Measurements from ENCODE around the gene ARL15.
"Not testable (repeated sequence)": the region's sequence is repeated elsewhere in the genome, so short reads cannot be mapped to it uniquely, and the experiment has no call there.

Gene ARL15

GRCh38 chr5:53890490-53890889 lies 419.9 kb downstream of the ARL15 start:
- DNase-seq (ENCODE audit: low spot score) = no peak

- DNase-seq (ENCODE audit: low spot score) = no peak
Observed at GRCh38 chr5:53884844-53885243, 425.5 kb downstream of the ARL15 start.

GRCh38 chr5:53884417-53884816 lies 426.0 kb downstream of the ARL15 start:
- no peak for DNase-seq (ENCODE audit: low spot score)

- DNase-seq (ENCODE audit: low spot score) = no peak
Observed at GRCh38 chr5:53882676-53883031, 427.7 kb downstream of the ARL15 start.

GRCh38 chr5:53882006-53882675 lies 428.2 kb downstream of the ARL15 start:
- DNase-seq (ENCODE audit: low spot score) = no peak

- DNase-seq (ENCODE audit: low spot score) = no peak
Observed at GRCh38 chr5:53879708-53880323, 430.6 kb downstream of the ARL15 start.

GRCh38 chr5:53878015-53878414 lies 432.4 kb downstream of the ARL15 start:
- DNase-seq (ENCODE audit: low spot score) = no peak

GRCh38 chr5:53877243-53877642 lies 433.1 kb downstream of the ARL15 start:
- peak; percentile 79 for DNase-seq (ENCODE audit: low spot score)

GRCh38 chr5:53874409-53874808 lies 436.0 kb downstream of the ARL15 start:
- peak; percentile 25 for DNase-seq (ENCODE audit: low spot score)

GRCh38 chr5:53873235-53873634 lies 437.1 kb downstream of the ARL15 start:
- DNase-seq (ENCODE audit: low spot score) = no peak

- no peak for DNase-seq (ENCODE audit: low spot score)
Observed at GRCh38 chr5:53871775-53872174, 438.6 kb downstream of the ARL15 start.

- no peak for DNase-seq (ENCODE audit: low spot score)
Observed at GRCh38 chr5:53871050-53871449, 439.3 kb downstream of the ARL15 start.

- no peak for DNase-seq (ENCODE audit: low spot score)
Observed at GRCh38 chr5:53858700-53859456, 451.5 kb downstream of the ARL15 start.

- no peak for DNase-seq (ENCODE audit: low spot score)
Observed at GRCh38 chr5:53856506-53856905, 453.9 kb downstream of the ARL15 start.

- DNase-seq (ENCODE audit: low spot score) = not testable (repeated sequence)
Observed at GRCh38 chr5:53836851-53837430, 473.4 kb downstream of the ARL15 start.

GRCh38 chr5:53834500-53834899 lies 475.9 kb downstream of the ARL15 start:
- no peak for DNase-seq (ENCODE audit: low spot score)

Measured in hepatic stellate cell (primary cell).